ENCODE data around the gene SLC47A1.

GRCh38 chr17:19553036-19553435, 19.4 kb downstream of the SLC47A1 start:
- TF ChIP-seq, protein P1, sequence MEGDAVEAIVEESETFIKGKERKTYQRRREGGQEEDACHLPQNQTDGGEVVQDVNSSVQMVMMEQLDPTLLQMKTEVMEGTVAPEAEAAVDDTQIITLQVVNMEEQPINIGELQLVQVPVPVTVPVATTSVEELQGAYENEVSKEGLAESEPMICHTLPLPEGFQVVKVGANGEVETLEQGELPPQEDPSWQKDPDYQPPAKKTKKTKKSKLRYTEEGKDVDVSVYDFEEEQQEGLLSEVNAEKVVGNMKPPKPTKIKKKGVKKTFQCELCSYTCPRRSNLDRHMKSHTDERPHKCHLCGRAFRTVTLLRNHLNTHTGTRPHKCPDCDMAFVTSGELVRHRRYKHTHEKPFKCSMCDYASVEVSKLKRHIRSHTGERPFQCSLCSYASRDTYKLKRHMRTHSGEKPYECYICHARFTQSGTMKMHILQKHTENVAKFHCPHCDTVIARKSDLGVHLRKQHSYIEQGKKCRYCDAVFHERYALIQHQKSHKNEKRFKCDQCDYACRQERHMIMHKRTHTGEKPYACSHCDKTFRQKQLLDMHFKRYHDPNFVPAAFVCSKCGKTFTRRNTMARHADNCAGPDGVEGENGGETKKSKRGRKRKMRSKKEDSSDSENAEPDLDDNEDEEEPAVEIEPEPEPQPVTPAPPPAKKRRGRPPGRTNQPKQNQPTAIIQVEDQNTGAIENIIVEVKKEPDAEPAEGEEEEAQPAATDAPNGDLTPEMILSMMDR (IDR thresholded peaks at IDR 0.05): no peak
- TF ChIP-seq POLR2AphosphoS5 (IDR thresholded peaks at IDR 0.05) (no peak), POLR2A (IDR thresholded peaks at IDR 0.05) (no peak), EP300 (IDR thresholded peaks at IDR 0.05) (no peak)
